H1 (cell line): Measurements from ENCODE around the gene GSE1. TPM values are rescaled to one million over a fixed set of nuclear protein-coding genes. Genes with fewer than 3 reads are reported as not detected.

Experiments used
- CTCF ChIA-PET: fragments of 300-600 bp; sonication (Branson Sonifier 250); formaldehyde crosslinking; loops from one replicate; lab custom pipeline; 2021; ENCODE audit not compliant: partially characterized antibody; lab: Charles Lee
- POLR2A ChIA-PET: fragments of 300-600 bp; sonication (Branson Sonifier 250); formaldehyde crosslinking; loops from one replicate; lab custom pipeline; 2021; ENCODE audit warnings: inconsistent platforms; ENCODE audit not compliant: partially characterized antibody; lab: Charles Lee
- DNase-seq, 2 experiments: peaks; one replicate each; pipeline versions ENCODE4 v3.0.0 to v3.0.0-alpha.2; 2010 to 2022; ENCODE audit warnings: low spot score in 2 of 2, low read depth in 1 of 2, mixed read lengths in 1 of 2
- FAIRE-seq: peaks from 2 replicates; lab custom pipeline; 2011; peaks lifted over from hg19 to GRCh38; lab: Jason Lieb, UNC
- H2AFZ ChIP-seq: 2 replicates; pipeline ENCODE4 v1.8.1; 2012; ENCODE audit warnings: low read length, inconsistent platforms
- H2AK5ac ChIP-seq: 2 replicates; pipeline ENCODE4 v1.6.1; 2013; ENCODE audit warnings: low read depth, low read length
- H2BK120ac ChIP-seq: replicated peaks from 2 replicates; pipeline ENCODE3; 2013; ENCODE audit warnings: low read depth, low read length, inconsistent platforms
- H2BK12ac ChIP-seq: 2 replicates; pipeline ENCODE4 v1.6.1; 2013; ENCODE audit warnings: low read depth, low read length
- H2BK15ac ChIP-seq: 2 replicates; pipeline ENCODE4 v1.6.1; 2013; ENCODE audit warnings: low read length
- H2BK20ac ChIP-seq: 2 replicates; pipeline ENCODE4 v1.6.1; 2013; ENCODE audit warnings: low read length
- H2BK5ac ChIP-seq: 2 replicates; pipeline ENCODE4 v1.6.1; 2013; ENCODE audit warnings: low read depth, low read length
- H3K14ac ChIP-seq: 2 replicates; pipeline ENCODE4 v1.6.1; 2013; ENCODE audit warnings: inconsistent platforms; ENCODE audit not compliant: insufficient read length
- H3K18ac ChIP-seq: 2 replicates; pipeline ENCODE4 v1.6.1; 2013; ENCODE audit warnings: low read length; ENCODE audit errors: extremely low read depth
- H3K23ac ChIP-seq: 2 replicates; pipeline ENCODE4 v1.6.1; 2013; ENCODE audit warnings: inconsistent platforms; ENCODE audit not compliant: insufficient read length
- H3K23me2 ChIP-seq: 2 replicates; pipeline ENCODE4 v1.6.1; 2013; ENCODE audit warnings: low read depth, low read length
- H3K27ac ChIP-seq: 2 replicates; pipeline ENCODE4 v1.6.1; 2011; ENCODE audit warnings: low read depth, low read length, inconsistent platforms
- H3K27me3 ChIP-seq, 4 experiments: replicated peaks in 1 of 4; 1 replicate in 1 of 4; 2 replicates in 3 of 4; pipeline versions ENCODE4 v1.6.1 to v1.8.1; 2011 to 2013; ENCODE audit warnings: low read length in 3 of 4, mild to moderate bottlenecking in 3 of 4, inconsistent platforms in 2 of 4, mixed read lengths in 2 of 4, moderate library complexity in 1 of 4; ENCODE audit not compliant: control insufficient read depth in 3 of 4, insufficient read depth in 3 of 4; ENCODE audit errors: extremely low read depth in 1 of 4
- H3K36me3 ChIP-seq, 4 experiments: 2 replicates each; pipeline versions ENCODE4 v1.6.1 to v1.8.1; 2011 to 2013; ENCODE audit warnings: mild to moderate bottlenecking in 4 of 4, low read length in 3 of 4, moderate library complexity in 2 of 4, control low read depth in 1 of 4, inconsistent platforms in 1 of 4; ENCODE audit not compliant: insufficient read depth in 4 of 4, control insufficient read depth in 2 of 4
- H3K4ac ChIP-seq: replicated peaks from 2 replicates; pipeline ENCODE3; 2013; ENCODE audit warnings: low read length, low read depth, mixed read lengths, inconsistent platforms; ENCODE audit not compliant: insufficient read length
- H3K4me1 ChIP-seq, 4 experiments: replicated peaks in 1 of 4; 1 replicate in 1 of 4; 2 replicates in 3 of 4; pipeline versions ENCODE4 v1.6.1 to v1.8.1; 2011 to 2013; ENCODE audit warnings: low read length in 3 of 4, inconsistent platforms in 2 of 4, mixed read lengths in 1 of 4; ENCODE audit not compliant: insufficient read depth in 4 of 4, control insufficient read depth in 3 of 4
- H3K4me2 ChIP-seq, 2 experiments: 2 replicates each; pipeline versions ENCODE4 v1.6.1 to v1.8.1; 2011 to 2013; ENCODE audit warnings: low read depth in 2 of 2, low read length in 2 of 2, control low read depth in 1 of 2, inconsistent platforms in 1 of 2, mild to moderate bottlenecking in 1 of 2; ENCODE audit not compliant: insufficient read depth in 1 of 2
- H3K4me3 ChIP-seq, 4 experiments: fragments of 200-600, 300-600 bp in 1 of 4; sonication (generic), shearing (Covaris generic), sonication (Bioruptor Twin) in 1 of 4; 2 replicates each; pipeline versions ENCODE4 v1.5.1 to v1.8.1; 2011 to 2016; ENCODE audit warnings: low read length in 4 of 4, low read depth in 3 of 4, control low read depth in 2 of 4, inconsistent platforms in 2 of 4, mild to moderate bottlenecking in 2 of 4, mixed read lengths in 1 of 4, moderate library complexity in 1 of 4; ENCODE audit not compliant: insufficient read depth in 2 of 4; ENCODE audit errors: extremely low read depth in 1 of 4
- H3K56ac ChIP-seq: replicated peaks from 2 replicates; pipeline ENCODE3; 2013; ENCODE audit warnings: low read depth, mild to moderate bottlenecking, mixed read lengths, low read length, inconsistent platforms; ENCODE audit not compliant: insufficient read length
- H3K79me1 ChIP-seq: 2 replicates; pipeline ENCODE4 v1.6.1; 2013; ENCODE audit warnings: low read depth, low read length, control low read depth
- H3K79me2 ChIP-seq, 2 experiments: 2 replicates each; pipeline versions ENCODE4 v1.6.1 to v1.8.1; 2012 to 2013; ENCODE audit warnings: low read length in 2 of 2, mild to moderate bottlenecking in 2 of 2, inconsistent platforms in 1 of 2; ENCODE audit not compliant: insufficient read depth in 2 of 2, control insufficient read depth in 1 of 2
- H3K9ac ChIP-seq, 4 experiments: replicated peaks in 1 of 4; 1 replicate in 1 of 4; 2 replicates in 3 of 4; pipeline versions ENCODE4 v1.6.1 to v1.8.1; 2011 to 2013; ENCODE audit warnings: low read depth in 3 of 4, low read length in 3 of 4, control low read depth in 2 of 4, mild to moderate bottlenecking in 2 of 4, moderate library complexity in 2 of 4, inconsistent platforms in 1 of 4; ENCODE audit errors: extremely low read depth in 1 of 4
- H3K9me3 ChIP-seq, 2 experiments: 2 replicates each; pipeline versions ENCODE4 v1.6.1 to v1.8.1; 2012 to 2013; ENCODE audit warnings: mild to moderate bottlenecking in 2 of 2, moderate library complexity in 2 of 2, control low read depth in 1 of 2, inconsistent platforms in 1 of 2, low read depth in 1 of 2, low read length in 1 of 2, mixed read lengths in 1 of 2; ENCODE audit not compliant: insufficient read depth in 2 of 2
- H4K20me1 ChIP-seq, 2 experiments: replicated peaks in 1 of 2; 2 replicates each; pipeline versions ENCODE3 to v1.8.1; 2011 to 2013; ENCODE audit warnings: inconsistent platforms in 2 of 2, low read length in 2 of 2, mild to moderate bottlenecking in 1 of 2; ENCODE audit not compliant: insufficient read depth in 2 of 2, control insufficient read depth in 1 of 2
- H4K5ac ChIP-seq: 2 replicates; pipeline ENCODE4 v1.6.1; 2013; ENCODE audit warnings: low read length, low read depth, mixed read lengths, inconsistent platforms; ENCODE audit not compliant: insufficient read length
- H4K8ac ChIP-seq: 2 replicates; pipeline ENCODE4 v1.8.0; 2013; ENCODE audit warnings: mild to moderate bottlenecking, moderate library complexity, low read length, inconsistent platforms; ENCODE audit not compliant: insufficient read depth; ENCODE audit errors: extremely low read depth
- H4K91ac ChIP-seq: replicated peaks from 2 replicates; pipeline ENCODE3; 2013; ENCODE audit warnings: low read length, mixed read lengths, inconsistent platforms; ENCODE audit not compliant: insufficient read length
- BRCA1 ChIP-seq: IDR thresholded peaks from 2 replicates; pipeline ENCODE4 v1.6.1; 2012; ENCODE audit warnings: low read depth, low read length, improper control_type of control experiment
- CHD2 ChIP-seq: IDR thresholded peaks from 2 replicates; pipeline ENCODE4 v1.6.1; 2012; ENCODE audit warnings: low read length, improper control_type of control experiment
- NANOG ChIP-seq: IDR thresholded peaks from 2 replicates; pipeline ENCODE4 v1.6.1; 2011; ENCODE audit warnings: low read length, low read depth, mild to moderate bottlenecking, inconsistent platforms; ENCODE audit not compliant: insufficient read depth, poor library complexity, severe bottlenecking
- RFX5 ChIP-seq: IDR thresholded peaks from 2 replicates; pipeline ENCODE4 v1.6.1; 2011; ENCODE audit warnings: low read depth, low read length, improper control_type of control experiment, borderline replicate concordance
- TAF7 ChIP-seq: optimal IDR thresholded peaks from 2 replicates; pipeline ENCODE3; 2011; ENCODE audit warnings: low read depth, mild to moderate bottlenecking, inconsistent platforms, low read length, moderate library complexity, borderline replicate concordance
- WGBS, 2 experiments: shearing (Covaris generic) in 1 of 2; methylation state at CpG; one replicate each; pipeline versions ENCODE4 v1.1.6 to v1.1.7; 2013 to 2015; ENCODE audit warnings: low lambda C conversion rate in 2 of 2, mixed read lengths in 2 of 2, inconsistent platforms in 1 of 2, low coverage in 1 of 2, missing lambda C conversion rate in 1 of 2; ENCODE audit not compliant: insufficient replicate concordance in 2 of 2, insufficient coverage in 1 of 2, insufficient read length in 1 of 2; ENCODE audit errors: extremely low coverage in 1 of 2, missing lambda C conversion rate in 1 of 2; 5-methylcytosine and 5-hydroxymethylcytosine counted together
- polyA plus RNA-seq, 7 experiments: library from polyadenylated mRNA; depleted of rRNA in 3 of 7; stranded (reverse) in 5 of 7; unstranded in 2 of 7; fragments of >200 nt in 5 of 7; fragments of 200-250 nt in 2 of 7; gene quantifications; 1 replicate in 5 of 7; 2 replicates in 1 of 7; 4 replicates in 1 of 7; pipeline versions ENCODE4 v1.2.1 to v1.2.3, GENCODE V29; 2011 to 2013; ENCODE audit warnings: missing spikeins in 2 of 7, mixed read lengths in 2 of 7
- total RNA-seq: library from RNA; stranded (reverse); fragmentation: NEBNext Ultra II Directional; extraction: Animal tissue kit (Norgen Biotek cat#: 25700); gene quantifications from 2 replicates; pipeline ENCODE4 v1.2.1, GENCODE V29; 2021

GSE1 gene
- total and polyA plus RNA-seq, 2 of the 8 experiments (the other 6 are each of a cell fraction or from before 2014, with no cell fraction given), result 26.0 to 65.6 TPM

GRCh38 chr16:85690469-85691064 is 77.4 kb downstream of the GSE1 start:
- ChIA-PET CTCF (interaction anchor here (0.8 to 37.0 kb wide), 9 partner anchors 10 to 271 kb away, joined by 3 to 620 read pairs (median 7); no protein-coding TSS in a partner anchor), POLR2A (interaction anchor here (1.1 to 9.5 kb wide), 5 partner anchors 9 to 25 kb away, joined by 3 to 77 read pairs (median 7); no protein-coding TSS in a partner anchor)
- WGBS, 2 experiments, result 94% methylated on average over 7 of the region's 7 CpGs; no CpG with 5 or more reads in 1 of the 2 experiments
- no peak overlapping the region for H2BK5ac ChIP-seq
- H2BK120ac ChIP-seq, result no peak overlapping the region
- H3K27me3 ChIP-seq, result no peaks in the 10 kb centered on the region
- H3K36me3 ChIP-seq, result peaks cover 0 to 7% (median 0%) of the 10 kb centered on the region in 4 experiments; a peak in 2 of 8 replicates
- H3K23ac ChIP-seq, result no peak overlapping the region
- H2BK20ac ChIP-seq, result peak overlapping the region; percentile 34; the same call in 1 of the 2 replicates
- no peak overlapping the region for H3K9ac ChIP-seq
- no peaks in the 10 kb centered on the region; the same call in 1 of the 2 replicates for H3K23me2 ChIP-seq
- H3K14ac ChIP-seq, result no peak overlapping the region
- H3K4ac ChIP-seq, result no peak overlapping the region
- no peak overlapping the region for H3K18ac ChIP-seq
- H2AFZ ChIP-seq, result no peak overlapping the region
- H3K4me3 ChIP-seq, result no peak overlapping the region
- H2BK12ac ChIP-seq, result no peak overlapping the region
- no peak overlapping the region for H3K56ac ChIP-seq
- H3K27ac ChIP-seq, result no peak overlapping the region
- FAIRE-seq (no peak), DNase-seq (no peak)
- peaks cover 0 to 21% of the 10 kb centered on the region in 2 experiments; a peak in 2 of 4 replicates for H3K79me2 ChIP-seq
- no peak overlapping the region for H3K4me2 ChIP-seq
- no peak overlapping the region for H4K8ac ChIP-seq
- H2AK5ac ChIP-seq, result no peak overlapping the region
- H2BK15ac ChIP-seq, result no peak overlapping the region
- TF ChIP-seq TAF7 (no peak), CHD2 (no peak), RFX5 (no peak), BRCA1 (no peak), NANOG (no peak)
- H3K4me1 ChIP-seq, result peaks cover 0 to 5% (median 0%) of the 10 kb centered on the region in 4 experiments; a peak in 1 of 7 replicates
- H4K20me1 ChIP-seq, result peaks cover 0 to 4% of the 10 kb centered on the region in 2 experiments
- H4K5ac ChIP-seq, result no peak overlapping the region
- no peaks in the 10 kb centered on the region for H3K9me3 ChIP-seq
- H3K79me1 ChIP-seq, result peaks cover 2% of the 10 kb centered on the region; the same call in 1 of the 2 replicates
- peak overlapping the region; percentile 2 for H4K91ac ChIP-seq
